ENCODE results near the gene UTP11.
A peak's percentile ranks its signal among the peaks of the same experiment; 100 is the strongest.

The UTP11 gene

DNA sequence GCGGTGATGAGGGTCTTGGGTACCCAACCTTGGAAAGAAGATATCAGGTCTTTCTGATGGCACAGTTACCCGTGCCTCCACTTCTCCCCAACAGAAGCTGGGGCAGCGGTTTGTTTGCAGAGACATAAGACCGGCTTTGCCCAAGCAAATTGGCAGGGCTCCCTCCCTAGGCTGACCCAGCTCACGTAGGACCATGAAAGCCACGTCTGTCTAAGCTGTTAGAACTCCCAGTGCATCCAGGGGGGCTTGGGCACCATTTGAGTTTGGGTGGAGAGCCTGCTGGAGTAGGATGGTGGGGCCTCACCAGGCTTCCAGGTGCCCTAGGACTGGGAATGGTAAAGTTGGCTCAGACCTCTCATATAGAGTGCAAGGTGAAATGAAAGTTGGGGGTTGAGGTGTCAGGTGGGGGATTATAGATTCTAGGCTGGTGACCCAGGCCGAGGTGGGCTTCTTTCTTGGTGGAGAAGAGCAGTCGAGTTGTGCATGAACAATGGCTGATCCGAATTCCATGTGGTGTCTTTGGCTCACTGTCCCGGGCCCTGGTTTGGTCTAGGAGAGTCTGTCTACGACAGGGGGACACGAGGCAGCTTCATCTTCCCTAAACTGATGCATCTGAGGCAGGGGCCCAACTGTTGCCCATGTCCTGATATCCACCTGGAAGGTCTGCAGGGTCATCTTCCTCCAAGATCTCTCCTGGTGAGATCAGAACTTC, 30.7 kb downstream of the UTP11 start:
- Histone ChIP-seq H3K4me1 (ENCODE audit: insufficient read depth, low read length) (no peaks in the 10 kb centered on the region; the same call in 1 of the 2 replicates), H3K36me3 (ENCODE audit: insufficient read depth, low read length) (no peaks in the 10 kb centered on the region), H3K9ac (ENCODE audit: low read depth, low read length) (peak overlapping the region; percentile 8; the same call in 1 of the 2 replicates), H3K9me3 (ENCODE audit: control insufficient read depth, insufficient read depth, low read length) (no peaks in the 10 kb centered on the region)

DNA sequence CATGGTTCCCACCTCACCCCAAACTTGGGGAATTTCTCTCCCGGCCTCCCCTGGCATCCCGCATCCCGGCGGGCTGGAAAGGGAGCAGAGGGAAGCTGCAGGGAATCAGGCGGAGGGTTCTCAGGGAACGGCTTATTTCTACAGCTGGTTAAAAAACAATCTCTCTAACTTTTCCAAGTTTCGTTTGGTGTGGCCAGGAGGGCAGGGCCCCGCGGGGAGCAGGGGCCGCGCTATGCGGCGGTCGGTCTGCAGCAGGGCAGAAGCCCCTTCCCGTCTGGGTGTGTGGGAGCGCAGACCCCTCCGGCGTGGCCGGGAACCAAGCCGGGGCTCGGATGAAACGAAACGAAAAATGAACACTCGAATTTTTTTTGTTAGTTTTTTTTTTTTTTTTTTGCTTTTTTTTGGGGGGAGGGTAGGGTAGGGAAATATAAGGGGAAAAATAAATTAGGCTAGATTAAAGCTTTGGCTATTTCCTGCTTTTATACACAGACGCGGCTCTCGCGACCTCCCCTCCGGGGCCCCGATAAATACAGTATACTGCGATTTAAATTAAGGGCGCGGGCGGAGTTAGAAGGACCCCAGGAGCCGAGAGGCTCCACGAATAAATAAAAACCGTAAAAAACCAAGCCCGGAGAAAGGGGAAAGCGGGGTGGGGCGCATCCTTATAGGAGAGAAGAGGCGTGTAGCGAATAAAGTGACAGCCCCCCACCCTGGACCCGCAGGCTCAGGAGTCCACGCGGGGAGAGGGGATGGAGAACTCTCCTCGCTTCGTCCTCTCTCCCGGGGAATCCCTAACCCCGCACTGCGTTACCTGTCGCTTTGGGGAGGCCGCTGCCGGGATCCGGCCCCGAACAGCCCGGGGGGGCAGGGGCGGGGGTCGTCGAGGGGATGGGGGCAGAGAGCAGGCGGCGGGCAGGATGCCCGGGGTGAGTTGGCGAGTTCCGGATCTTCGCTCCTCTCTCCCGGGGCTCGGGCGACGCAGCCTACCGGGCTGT, 32.0 kb downstream of the UTP11 start:
- Histone ChIP-seq H3K9me3 (ENCODE audit: control insufficient read depth, insufficient read depth, low read length) (no peaks in the 10 kb centered on the region), H3K4me1 (ENCODE audit: insufficient read depth, low read length) (peaks cover 7% of the 10 kb centered on the region; the same call in 1 of the 2 replicates), H3K9ac (ENCODE audit: low read depth, low read length) (peak overlapping the region; percentile 74), H3K36me3 (ENCODE audit: insufficient read depth, low read length) (no peaks in the 10 kb centered on the region)

DNA sequence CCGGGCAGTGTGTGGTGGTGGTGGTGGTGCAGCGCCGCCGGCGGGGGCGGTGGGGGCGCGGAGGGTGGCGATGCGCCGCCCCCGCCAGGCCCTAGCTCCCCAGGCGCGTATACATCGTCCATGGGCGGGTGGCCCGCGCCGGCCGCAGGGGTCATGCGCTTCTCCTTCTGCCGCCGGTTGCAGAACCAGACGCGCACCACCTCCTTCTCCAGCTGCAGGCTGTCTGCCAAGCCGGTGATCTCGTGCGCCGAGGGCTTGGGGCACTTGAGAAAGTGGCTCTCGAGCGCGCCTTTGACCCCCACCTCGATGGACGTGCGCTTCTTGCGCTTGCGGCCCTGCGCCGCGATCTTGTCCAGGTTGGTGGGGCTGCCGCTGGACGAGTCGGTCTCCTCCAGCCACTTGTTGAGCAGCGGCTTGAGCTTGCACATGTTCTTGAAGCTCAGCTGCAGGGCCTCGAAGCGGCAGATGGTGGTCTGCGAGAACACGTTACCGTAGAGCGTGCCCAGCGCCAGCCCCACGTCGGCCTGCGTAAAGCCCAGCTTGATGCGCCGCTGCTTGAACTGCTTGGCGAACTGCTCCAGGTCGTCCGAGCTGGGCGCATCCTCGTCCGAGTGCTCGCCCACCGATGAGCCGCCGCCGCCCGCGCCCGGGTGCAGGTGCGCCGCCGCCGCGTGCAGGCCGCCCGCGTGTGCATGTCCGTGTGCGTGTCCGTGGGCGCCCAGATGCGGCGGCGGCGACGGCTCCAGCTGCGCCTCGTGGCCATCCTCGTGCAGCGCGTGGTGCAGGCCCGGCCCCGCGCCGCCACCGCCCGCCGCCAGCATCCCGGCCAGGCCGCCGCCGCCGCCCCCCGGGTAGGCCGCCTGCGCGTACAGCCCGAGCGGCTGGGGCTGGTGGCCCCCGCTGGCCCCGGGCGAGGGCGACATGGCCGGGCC, 33.1 kb downstream of the UTP11 start:
- no peaks in the 10 kb centered on the region for H3K9me3 ChIP-seq (ENCODE audit: control insufficient read depth, insufficient read depth, low read length)
- H3K4me1 ChIP-seq (ENCODE audit: insufficient read depth, low read length), result peaks cover 12% of the 10 kb centered on the region; the same call in 1 of the 2 replicates
- no peaks in the 10 kb centered on the region for H3K36me3 ChIP-seq (ENCODE audit: insufficient read depth, low read length)
- H3K9ac ChIP-seq (ENCODE audit: low read depth, low read length), result peak overlapping the region; percentile 74; the same call in 1 of the 2 replicates

DNA sequence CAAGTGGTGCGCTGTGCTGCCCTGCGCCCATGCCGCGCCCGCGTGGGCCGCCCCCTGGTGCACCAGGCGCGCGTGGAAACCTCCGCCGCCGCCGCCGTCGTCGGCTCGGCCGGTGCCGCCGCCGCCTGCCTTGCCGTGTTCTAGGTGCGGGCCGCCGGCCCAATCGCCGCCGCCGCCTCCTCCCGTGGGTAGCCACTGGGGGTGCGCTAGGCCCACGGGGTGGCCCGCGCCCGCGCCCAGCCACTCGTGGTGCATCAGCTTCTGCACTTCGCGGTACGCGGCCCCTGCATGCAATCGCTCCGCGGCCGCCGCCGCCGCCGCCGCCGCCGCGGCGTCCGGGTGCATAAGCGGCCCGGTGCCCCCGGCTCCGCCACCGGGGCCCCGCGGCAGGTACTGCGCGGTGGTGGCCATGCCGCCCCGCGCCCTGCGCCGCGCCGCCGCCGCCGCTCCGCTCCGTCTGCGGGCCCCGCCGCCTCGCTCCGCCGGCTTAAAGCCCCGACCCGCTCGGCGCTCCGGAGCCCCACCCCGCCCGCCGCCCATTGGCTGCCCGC, 33.9 kb downstream of the UTP11 start, which contains the start of gene POU3F1:
Gene POU3F1 (minus strand): TSS at position 461 of the 551 bp plus-strand sequence. CDS start 50 bp downstream, at position 411.
- peak within 1 kb of the TSS; percentile 83 for H3K9ac ChIP-seq (ENCODE audit: low read depth, low read length)
- no peaks in the 10 kb centered on the region for H3K36me3 ChIP-seq (ENCODE audit: insufficient read depth, low read length)
- H3K9me3 ChIP-seq (ENCODE audit: control insufficient read depth, insufficient read depth, low read length), result no peaks in the 10 kb centered on the region
- H3K4me1 ChIP-seq (ENCODE audit: insufficient read depth, low read length), result peaks cover 16% of the 10 kb centered on the region; the same call in 1 of the 2 replicates

DNA sequence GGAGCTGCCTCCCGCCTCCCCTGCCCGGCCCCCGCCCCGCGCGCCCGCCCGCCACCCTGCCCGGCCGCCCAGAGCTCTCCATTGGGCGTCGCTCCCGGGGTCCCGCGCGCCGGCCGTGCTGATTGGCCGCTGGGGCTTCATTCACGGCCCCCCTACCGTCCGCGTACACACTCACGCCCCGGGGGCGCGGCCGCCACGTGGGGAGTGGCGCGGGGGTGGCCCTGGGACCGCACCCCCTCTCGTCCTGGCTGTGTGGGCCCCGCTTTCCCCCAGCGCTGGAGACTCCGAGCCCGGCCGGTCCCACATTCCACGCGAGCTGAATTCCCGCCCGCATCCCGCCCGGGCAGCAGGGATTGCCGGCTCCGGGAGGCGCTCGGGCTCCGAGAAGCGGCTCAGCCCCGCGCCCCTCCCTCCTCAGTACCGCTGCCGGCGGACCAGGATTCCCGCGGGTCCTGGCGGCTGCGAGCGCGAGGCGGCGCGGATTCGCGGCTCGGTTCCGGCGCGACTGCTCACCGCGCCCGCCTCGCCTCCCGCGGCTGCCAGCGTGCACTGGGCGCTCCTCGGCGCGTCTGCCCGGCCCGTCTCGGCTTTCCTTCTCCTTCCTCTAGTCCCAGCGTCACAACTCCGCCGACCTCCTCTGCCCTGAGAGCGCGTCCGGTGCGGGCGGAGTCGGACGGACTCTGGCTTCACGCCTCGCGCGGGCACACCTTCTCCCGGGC, 34.5 kb downstream of the UTP11 start:
- H3K4me1 ChIP-seq (ENCODE audit: insufficient read depth, low read length), result peaks cover 22% of the 10 kb centered on the region
- peak overlapping the region; percentile 83 for H3K9ac ChIP-seq (ENCODE audit: low read depth, low read length)
- H3K9me3 ChIP-seq (ENCODE audit: control insufficient read depth, insufficient read depth, low read length), result no peaks in the 10 kb centered on the region
- H3K36me3 ChIP-seq (ENCODE audit: insufficient read depth, low read length), result no peaks in the 10 kb centered on the region

DNA sequence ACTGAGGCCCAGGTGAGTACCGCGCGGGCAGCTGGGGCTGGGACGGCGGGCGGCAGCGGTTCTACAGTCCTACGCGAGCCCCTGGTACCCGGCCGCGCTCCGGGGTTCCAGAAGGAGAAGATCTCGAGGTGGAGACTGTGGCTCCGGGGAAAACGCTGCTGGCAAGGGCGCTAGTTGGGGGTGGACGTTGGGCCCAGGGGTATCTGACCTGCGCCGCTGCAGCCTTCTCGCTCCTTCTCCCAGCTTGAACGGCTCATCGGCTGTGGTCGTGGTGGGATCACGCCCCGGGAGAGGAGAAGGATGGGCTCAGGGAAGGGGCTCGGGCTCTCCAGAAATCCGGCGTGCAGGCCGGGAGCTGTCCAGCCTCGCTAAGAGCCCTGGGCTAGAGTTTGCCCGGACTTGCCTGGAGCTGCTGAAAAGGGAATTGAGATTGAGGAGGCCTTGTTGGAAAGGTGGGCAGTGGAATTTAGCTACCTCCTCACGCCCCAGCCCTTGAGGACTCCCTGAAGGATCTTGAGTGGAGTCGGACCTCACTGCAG, 35.1 kb downstream of the UTP11 start:
- no peaks in the 10 kb centered on the region for H3K36me3 ChIP-seq (ENCODE audit: insufficient read depth, low read length)
- no peaks in the 10 kb centered on the region for H3K9me3 ChIP-seq (ENCODE audit: control insufficient read depth, insufficient read depth, low read length)
- H3K4me1 ChIP-seq (ENCODE audit: insufficient read depth, low read length), result peaks cover 26% of the 10 kb centered on the region
- H3K9ac ChIP-seq (ENCODE audit: low read depth, low read length), result peak overlapping the region; percentile 83

DNA sequence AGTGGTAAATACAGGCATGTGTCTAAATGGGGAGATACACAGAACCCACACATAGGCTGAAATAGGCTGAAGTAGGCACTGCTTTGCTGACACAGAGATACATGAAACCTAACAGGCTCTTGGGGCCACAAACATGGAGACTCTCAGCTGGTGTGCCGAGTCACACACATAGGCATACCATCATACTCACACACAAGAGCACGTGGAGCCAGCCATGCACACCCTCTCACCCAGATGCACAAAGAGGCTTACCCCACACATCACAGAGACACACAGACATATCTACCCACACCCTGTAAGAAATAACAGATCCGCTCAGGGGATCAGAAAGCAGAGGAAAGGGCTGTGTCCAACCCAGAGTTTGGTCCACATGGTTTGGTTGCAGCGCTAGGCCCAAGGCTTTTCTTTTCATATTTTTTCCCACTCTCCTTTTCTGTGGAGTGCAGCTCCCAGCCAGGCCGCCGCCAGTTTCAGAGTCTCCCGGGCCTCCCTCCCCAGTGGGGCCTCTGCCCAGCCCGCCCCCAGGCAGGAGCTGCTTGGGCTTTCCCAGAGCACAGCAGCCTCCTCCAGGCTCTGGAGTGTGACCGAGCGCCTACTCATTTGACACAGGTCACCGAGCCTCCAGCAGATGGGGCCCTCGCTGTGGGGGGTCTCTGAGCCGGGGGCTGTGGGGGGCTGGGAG, 38.0 kb downstream of the UTP11 start:
- no peaks in the 10 kb centered on the region for H3K36me3 ChIP-seq (ENCODE audit: insufficient read depth, low read length)
- H3K9me3 ChIP-seq (ENCODE audit: control insufficient read depth, insufficient read depth, low read length), result no peaks in the 10 kb centered on the region
- H3K4me1 ChIP-seq (ENCODE audit: insufficient read depth, low read length), result peaks cover 36% of the 10 kb centered on the region
- no peak overlapping the region for H3K9ac ChIP-seq (ENCODE audit: low read depth, low read length)

DNA sequence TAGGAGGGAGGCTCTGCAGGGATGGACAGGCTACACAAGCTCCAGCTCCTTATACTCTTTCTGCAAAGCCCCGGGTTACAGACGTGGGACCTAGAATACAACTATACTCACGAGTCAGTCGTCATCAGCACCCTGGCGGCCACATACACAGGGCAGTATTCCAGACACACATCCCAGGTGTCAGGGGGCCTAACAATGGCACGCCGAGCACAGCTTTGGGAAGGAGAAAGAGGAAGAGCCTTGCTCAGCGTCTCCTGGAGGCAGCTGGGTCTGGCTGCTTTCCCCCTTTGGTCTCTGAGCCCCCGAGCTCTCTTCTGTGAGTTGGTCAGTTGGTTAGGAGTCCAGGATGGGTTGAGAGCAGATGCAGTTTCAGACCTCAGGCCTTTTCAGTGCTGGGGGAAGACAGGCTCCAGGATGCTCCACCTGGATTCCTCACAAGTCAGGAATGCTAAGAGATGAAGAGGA, 38.6 kb downstream of the UTP11 start:
- Histone ChIP-seq H3K9me3 (ENCODE audit: control insufficient read depth, insufficient read depth, low read length) (no peaks in the 10 kb centered on the region), H3K9ac (ENCODE audit: low read depth, low read length) (no peak overlapping the region), H3K4me1 (ENCODE audit: insufficient read depth, low read length) (peaks cover 36% of the 10 kb centered on the region), H3K36me3 (ENCODE audit: insufficient read depth, low read length) (no peaks in the 10 kb centered on the region)

DNA sequence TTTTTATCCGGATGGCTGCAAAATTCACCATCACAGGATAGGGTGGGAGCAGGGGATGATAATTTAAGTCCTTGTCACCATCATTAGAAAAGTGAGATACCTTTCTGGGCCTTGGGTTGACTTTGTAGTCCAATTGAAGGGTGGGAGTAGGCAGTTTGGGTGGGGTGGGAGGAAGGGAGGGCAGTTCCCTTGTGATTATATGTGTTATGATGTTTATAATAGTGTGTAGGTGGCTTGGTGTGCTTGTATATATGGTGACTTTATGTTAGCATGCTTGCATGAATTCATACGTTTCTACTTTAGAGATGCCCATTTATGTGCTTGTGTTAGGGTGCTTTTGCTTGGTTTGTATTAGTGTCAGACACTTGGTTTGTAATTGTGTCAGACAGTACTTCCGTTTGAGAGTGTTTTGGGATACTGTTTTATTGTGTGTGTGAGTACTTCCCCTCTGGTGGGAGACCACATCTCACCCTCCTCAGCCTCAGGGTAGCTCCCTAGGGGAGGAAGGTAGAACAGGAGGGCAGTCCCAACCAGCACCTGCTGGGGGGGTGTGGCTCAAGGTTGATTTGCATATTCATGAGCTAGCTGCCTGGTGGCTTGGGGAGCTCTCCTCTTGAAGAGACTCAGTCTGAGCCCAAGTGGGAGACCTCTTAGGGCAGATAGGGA, 40.3 kb downstream of the UTP11 start:
- H3K9me3 ChIP-seq (ENCODE audit: control insufficient read depth, insufficient read depth, low read length), result no peaks in the 10 kb centered on the region
- H3K9ac ChIP-seq (ENCODE audit: low read depth, low read length), result no peak overlapping the region
- H3K36me3 ChIP-seq (ENCODE audit: insufficient read depth, low read length), result no peaks in the 10 kb centered on the region
- H3K4me1 ChIP-seq (ENCODE audit: insufficient read depth, low read length), result peaks cover 36% of the 10 kb centered on the region

DNA sequence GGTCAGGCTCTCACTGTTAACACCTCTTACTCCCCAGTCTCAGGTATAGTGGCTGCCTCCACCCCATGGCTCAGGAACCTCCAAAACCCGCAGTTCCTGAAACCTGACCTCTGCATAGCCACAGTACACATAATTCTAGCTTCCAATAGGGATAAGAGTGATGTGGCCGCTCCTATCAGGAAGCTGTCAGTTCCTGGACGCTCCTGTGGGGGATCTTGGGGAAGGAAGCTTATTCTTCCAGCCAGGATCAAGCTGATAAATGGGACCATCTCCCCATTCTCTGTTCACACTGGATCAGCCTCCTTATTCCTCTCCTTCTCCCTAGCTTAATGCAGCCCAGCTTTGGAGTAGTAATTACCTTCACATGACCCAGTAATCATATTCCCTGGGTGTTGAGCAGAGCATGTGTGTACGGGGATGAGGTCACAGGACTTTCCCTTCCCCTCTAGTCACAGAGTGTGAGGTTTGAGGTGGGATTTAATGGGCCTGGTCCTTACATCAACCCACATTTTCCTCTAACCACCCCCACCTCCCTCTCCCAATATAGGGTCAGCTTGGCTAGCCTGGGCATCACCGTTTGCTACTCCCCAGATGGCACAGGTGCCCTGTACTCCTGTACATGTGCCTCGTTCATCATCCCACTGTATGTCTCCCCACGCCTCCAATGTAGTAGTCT, 41.0 kb downstream of the UTP11 start:
- H3K36me3 ChIP-seq (ENCODE audit: insufficient read depth, low read length), result no peaks in the 10 kb centered on the region
- no peak overlapping the region for H3K9ac ChIP-seq (ENCODE audit: low read depth, low read length)
- H3K9me3 ChIP-seq (ENCODE audit: control insufficient read depth, insufficient read depth, low read length), result no peaks in the 10 kb centered on the region
- H3K4me1 ChIP-seq (ENCODE audit: insufficient read depth, low read length), result peaks cover 35% of the 10 kb centered on the region

DNA sequence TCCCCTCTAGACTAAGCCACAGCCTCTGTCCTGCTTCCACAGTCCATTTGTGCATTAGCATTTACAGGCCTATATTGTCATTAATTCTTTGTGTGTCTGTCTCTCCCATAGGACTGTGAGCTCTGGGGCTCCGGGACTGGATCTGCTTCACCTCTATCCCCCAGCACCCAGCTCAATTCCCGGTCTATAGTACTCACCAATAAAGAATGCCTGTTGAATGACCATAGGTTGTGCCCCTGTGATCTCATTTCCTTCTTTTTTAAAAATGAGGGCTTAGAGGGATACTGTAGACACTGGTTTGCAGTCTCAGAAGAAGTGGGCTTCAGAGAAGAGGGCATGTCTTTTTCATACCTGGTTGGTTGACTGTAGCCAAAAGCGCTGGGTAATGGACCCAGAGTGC, 42.9 kb downstream of the UTP11 start:
- Histone ChIP-seq H3K36me3 (ENCODE audit: insufficient read depth, low read length) (no peaks in the 10 kb centered on the region), H3K9ac (ENCODE audit: low read depth, low read length) (no peak overlapping the region), H3K9me3 (ENCODE audit: control insufficient read depth, insufficient read depth, low read length) (no peaks in the 10 kb centered on the region), H3K4me1 (ENCODE audit: insufficient read depth, low read length) (peaks cover 37% of the 10 kb centered on the region)

DNA sequence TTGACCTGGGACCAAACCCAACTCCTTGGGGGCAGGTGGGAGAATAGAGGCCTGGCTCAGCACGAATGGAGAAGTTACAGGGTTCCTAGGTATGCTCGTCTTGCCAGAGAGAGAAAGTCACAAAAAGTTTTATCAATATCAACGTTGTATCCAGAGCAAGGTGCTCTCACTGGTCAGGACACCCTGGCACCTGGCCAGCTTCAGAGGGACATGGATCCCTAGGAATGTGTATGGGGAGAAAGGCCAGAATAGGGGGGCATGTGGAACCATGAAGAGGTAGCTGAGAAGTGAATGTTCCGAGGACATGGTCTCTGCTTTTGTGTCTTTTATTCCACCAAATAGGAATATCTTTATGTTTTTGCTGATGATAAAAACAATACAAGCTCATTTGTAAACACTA, 43.4 kb downstream of the UTP11 start:
- Histone ChIP-seq H3K4me1 (ENCODE audit: insufficient read depth, low read length) (peaks cover 36% of the 10 kb centered on the region), H3K9ac (ENCODE audit: low read depth, low read length) (no peak overlapping the region), H3K36me3 (ENCODE audit: insufficient read depth, low read length) (no peaks in the 10 kb centered on the region), H3K9me3 (ENCODE audit: control insufficient read depth, insufficient read depth, low read length) (no peaks in the 10 kb centered on the region)

Data from ES-I3 (cell line).